NCI-H1105 treated with DMSO at 0.1 percent for 48 hours (cell line): ENCODE results near the gene GPC5.

Source experiments
- DNase-seq: peaks from one replicate; lab custom pipeline; 2025; lab: John Stamatoyannopoulos, UW

Gene GPC5

GRCh38 chr13:92842145-92842544 lies 1443.7 kb downstream of the GPC5 start:
- DNase-seq: no peak

- DNase-seq: peak; percentile 34
Measured at GRCh38 chr13:92843549-92843948, 1445.1 kb downstream of the GPC5 start.

- DNase-seq: no peak
Measured at GRCh38 chr13:92849381-92849780, 1451.0 kb downstream of the GPC5 start.

GRCh38 chr13:92864584-92865284 lies 1466.3 kb downstream of the GPC5 start:
- DNase-seq: peak; percentile 62

- DNase-seq: no peak
Measured at GRCh38 chr13:92873029-92873428, 1474.6 kb downstream of the GPC5 start.

- DNase-seq: no peak
Measured at GRCh38 chr13:92886535-92887077, 1488.2 kb downstream of the GPC5 start.

GRCh38 chr13:92894447-92894846 lies 1496.0 kb downstream of the GPC5 start:
- DNase-seq: no peak

- DNase-seq: peak; percentile 64
Measured at GRCh38 chr13:92896842-92897241, 1498.4 kb downstream of the GPC5 start.

GRCh38 chr13:92898946-92899345 lies 1500.5 kb downstream of the GPC5 start:
- DNase-seq: peak; percentile 38

- DNase-seq: no peak
Measured at GRCh38 chr13:92900446-92900845, 1502.0 kb downstream of the GPC5 start.

GRCh38 chr13:92901739-92902138 lies 1503.3 kb downstream of the GPC5 start:
- peak; percentile 9 for DNase-seq

- DNase-seq: no peak
Measured at GRCh38 chr13:92912629-92913028, 1514.2 kb downstream of the GPC5 start.

- DNase-seq: no peak
Measured at GRCh38 chr13:92913840-92914239, 1515.4 kb downstream of the GPC5 start.
